HG02610 (cell line): ENCODE data around the gene METTL1.
A peak's percentile ranks its signal among the peaks of the same experiment; 100 is the strongest.
"Not testable (repeated sequence)": the region's sequence is repeated elsewhere in the genome, so short reads cannot be mapped to it uniquely, and the experiment has no call there.

ENCODE experiments used
- ATAC-seq: cut with Tn5 transposase; IDR thresholded peaks from one replicate; pipeline ENCODE4 v1.9.1; 2021; ENCODE audit warnings: mild to moderate bottlenecking, moderate library complexity; ENCODE audit not compliant: unreplicated experiment

METTL1 gene

GRCh38 chr12:57771873-57772428 is at the start of gene METTL1:
Gene METTL1 (minus strand): TSS chr12:57772105. CDS start chr12:57772083, 22 bp downstream.
- peak; percentile 79 for ATAC-seq

GRCh38 chr12:57821015-57821414 is 49.1 kb upstream of the METTL1 start:
- not testable (repeated sequence) for ATAC-seq

- ATAC-seq = not testable (repeated sequence)
Measured at GRCh38 chr12:57820119-57820518, 48.2 kb upstream of the METTL1 start.

GRCh38 chr12:57817990-57818331 is 46.1 kb upstream of the METTL1 start:
- not testable (repeated sequence) for ATAC-seq

GRCh38 chr12:57817261-57817989 is 45.5 kb upstream of the METTL1 start:
- no peak for ATAC-seq

- ATAC-seq = no peak
Measured at GRCh38 chr12:57816855-57817151, 44.9 kb upstream of the METTL1 start.

GRCh38 chr12:57816001-57816854 is 44.3 kb upstream of the METTL1 start:
- ATAC-seq = no peak

GRCh38 chr12:57815177-57816000 is 43.5 kb upstream of the METTL1 start:
- no peak for ATAC-seq

GRCh38 chr12:57813971-57814772 is 42.3 kb upstream of the METTL1 start:
- no peak for ATAC-seq

GRCh38 chr12:57813111-57813970 is 41.4 kb upstream of the METTL1 start:
- ATAC-seq = no peak

GRCh38 chr12:57811028-57811755 is 39.3 kb upstream of the METTL1 start:
- no peak for ATAC-seq

GRCh38 chr12:57810450-57810849 is 38.5 kb upstream of the METTL1 start:
- no peak for ATAC-seq

GRCh38 chr12:57809425-57809824 is 37.5 kb upstream of the METTL1 start:
- ATAC-seq = no peak

- ATAC-seq = no peak
Measured at GRCh38 chr12:57808351-57808750, 36.4 kb upstream of the METTL1 start.

GRCh38 chr12:57807285-57807684 is 35.4 kb upstream of the METTL1 start:
- ATAC-seq = no peak

- ATAC-seq = no peak
Measured at GRCh38 chr12:57806677-57807076, 34.8 kb upstream of the METTL1 start.

GRCh38 chr12:57803319-57803893 is 31.5 kb upstream of the METTL1 start:
- peak; percentile 53 for ATAC-seq

- no peak for ATAC-seq
Measured at GRCh38 chr12:57802607-57803006, 30.7 kb upstream of the METTL1 start.
